Neuronal stem cell (in vitro differentiated cells): ENCODE measurements around the gene BMX.

Experiments
- DNase-seq: peaks from one replicate; pipeline ENCODE4 v3.0.0-alpha.2; 2013; ENCODE audit warnings: low spot score
- H2AFZ ChIP-seq: one replicate; pipeline ENCODE4 v1.6.1; 2013; ENCODE audit warnings: mild to moderate bottlenecking, low read length, inconsistent platforms
- H2AK5ac ChIP-seq: 2 replicates; pipeline ENCODE4 v1.6.1; 2013; ENCODE audit warnings: low read depth, mild to moderate bottlenecking, inconsistent platforms, low read length, moderate library complexity, mixed read lengths
- H2BK120ac ChIP-seq: 2 replicates; pipeline ENCODE4 v1.6.1; 2013; ENCODE audit warnings: low read depth, mild to moderate bottlenecking, inconsistent platforms, low read length, moderate library complexity, mixed read lengths
- H2BK12ac ChIP-seq: one replicate; pipeline ENCODE4 v1.6.1; 2013; ENCODE audit warnings: low read length, inconsistent platforms
- H2BK15ac ChIP-seq: 2 replicates; pipeline ENCODE4 v1.6.1; 2013; ENCODE audit warnings: mild to moderate bottlenecking, low read length, inconsistent platforms, mixed read lengths
- H2BK5ac ChIP-seq: one replicate; pipeline ENCODE4 v1.6.1; 2013; ENCODE audit warnings: inconsistent platforms, mild to moderate bottlenecking, low read length, moderate library complexity
- H3K14ac ChIP-seq: one replicate; pipeline ENCODE4 v1.6.1; 2013; ENCODE audit warnings: low read length, inconsistent platforms
- H3K18ac ChIP-seq: 2 replicates; pipeline ENCODE4 v1.6.1; 2013; ENCODE audit warnings: low read length, inconsistent platforms
- H3K23ac ChIP-seq: 2 replicates; pipeline ENCODE4 v1.6.1; 2013; ENCODE audit warnings: low read depth, mild to moderate bottlenecking, mixed read lengths, low read length, inconsistent platforms; ENCODE audit not compliant: poor library complexity
- H3K27ac ChIP-seq: replicated peaks from 3 replicates; pipeline ENCODE4 v1.5.1; 2013; ENCODE audit warnings: low read length, inconsistent platforms
- H3K27me3 ChIP-seq, 3 experiments: 2 replicates each; pipeline ENCODE4 v1.6.1; 2013; ENCODE audit warnings: low read length in 3 of 3, mild to moderate bottlenecking in 2 of 3, inconsistent platforms in 1 of 3, low read depth in 1 of 3, mixed read lengths in 1 of 3, moderate library complexity in 1 of 3; ENCODE audit not compliant: control insufficient read depth in 3 of 3, insufficient read depth in 3 of 3
- H3K36me3 ChIP-seq, 2 donors: replicated peaks in 1 of 2; 2 replicates each; pipeline ENCODE4 v1.6.1; 2013; ENCODE audit warnings: low read length in 2 of 2; ENCODE audit not compliant: control insufficient read depth in 2 of 2, insufficient read depth in 2 of 2
- H3K4ac ChIP-seq: 2 replicates; pipeline ENCODE4 v1.6.1; 2013; ENCODE audit warnings: inconsistent platforms, mild to moderate bottlenecking, low read length, moderate library complexity
- H3K4me1 ChIP-seq, 2 donors: 1 replicate in 1 of 2; 2 replicates in 1 of 2; pipeline ENCODE4 v1.6.1; 2013; ENCODE audit warnings: low read length in 2 of 2, low read depth in 1 of 2; ENCODE audit not compliant: control insufficient read depth in 2 of 2, insufficient read depth in 1 of 2
- H3K4me2 ChIP-seq: one replicate; pipeline ENCODE4 v1.6.1; 2013; ENCODE audit warnings: mild to moderate bottlenecking, low read length, inconsistent platforms; ENCODE audit not compliant: insufficient read depth, poor library complexity, severe bottlenecking
- H3K4me3 ChIP-seq, 2 donors: 2 replicates each; pipeline ENCODE4 v1.5.1; 2013; ENCODE audit warnings: low read length in 2 of 2, mild to moderate bottlenecking in 2 of 2, inconsistent platforms in 1 of 2, moderate library complexity in 1 of 2
- H3K79me1 ChIP-seq: one replicate; pipeline ENCODE4 v1.6.1; 2013; ENCODE audit warnings: low read depth, mild to moderate bottlenecking, inconsistent platforms, low read length, moderate library complexity
- H3K9ac ChIP-seq: one replicate; pipeline ENCODE4 v1.6.1; 2013; ENCODE audit warnings: mild to moderate bottlenecking, low read depth, low read length, inconsistent platforms; ENCODE audit not compliant: poor library complexity
- H3K9me3 ChIP-seq, 2 donors: replicated peaks in 1 of 2; 2 replicates each; pipeline versions ENCODE3 to v1.6.1; 2013; ENCODE audit warnings: low read length in 2 of 2, mild to moderate bottlenecking in 2 of 2, inconsistent platforms in 1 of 2, low read depth in 1 of 2, mixed read lengths in 1 of 2, moderate library complexity in 1 of 2; ENCODE audit not compliant: control insufficient read depth in 2 of 2, insufficient read depth in 1 of 2
- H4K8ac ChIP-seq: one replicate; pipeline ENCODE4 v1.6.1; 2013; ENCODE audit warnings: low read depth, mild to moderate bottlenecking, inconsistent platforms, low read length, moderate library complexity
- H4K91ac ChIP-seq: one replicate; pipeline ENCODE4 v1.6.1; 2013; ENCODE audit warnings: low read length, low read depth, mild to moderate bottlenecking, inconsistent platforms; ENCODE audit not compliant: poor library complexity
- WGBS, 2 donors: extraction: QIAGEN DNeasy Blood & Tissue Kit; methylation state at CpG; one replicate each; pipeline ENCODE4 v1.1.7; 2013; ENCODE audit warnings: missing lambda C conversion rate in 2 of 2, mixed read lengths in 1 of 2; ENCODE audit not compliant: insufficient read length in 2 of 2, insufficient replicate concordance in 1 of 2; ENCODE audit errors: extremely low coverage in 2 of 2; 5-methylcytosine and 5-hydroxymethylcytosine counted together

Gene BMX

GRCh38 chrX:15509845-15510244 lies 9.2 kb downstream of the BMX start:
- DNase-seq, result no peak
- no peaks in the 10 kb centered on the region for H3K79me1 ChIP-seq

GRCh38 chrX:15511563-15511962 lies 11.0 kb downstream of the BMX start:
- H3K27me3 ChIP-seq, result no peaks in the 10 kb centered on the region
- H3K9ac ChIP-seq, result no peak overlapping the region
- no CpG with 5 or more reads among the region's 1 CpG for WGBS, 2 donors
- H3K4me2 ChIP-seq, result no peak overlapping the region
- no peak overlapping the region for H2BK5ac ChIP-seq
- no peak overlapping the region for H2BK120ac ChIP-seq
- H3K79me1 ChIP-seq, result no peaks in the 10 kb centered on the region
- H3K4me1 ChIP-seq, result peaks cover 0 to 13% of the 10 kb centered on the region in 2 donors
- no peaks in the 10 kb centered on the region for H3K9me3 ChIP-seq
- H2AK5ac ChIP-seq, result no peak overlapping the region
- H3K14ac ChIP-seq, result no peak overlapping the region
- H2BK15ac ChIP-seq, result no peak overlapping the region
- DNase-seq, result no peak
- no peak overlapping the region for H3K18ac ChIP-seq
- no peak overlapping the region for H3K4me3 ChIP-seq
- no peak overlapping the region for H4K8ac ChIP-seq
- H4K91ac ChIP-seq, result no peak overlapping the region
- no peak overlapping the region for H2BK12ac ChIP-seq
- no peak overlapping the region for H3K4ac ChIP-seq
- no peak overlapping the region for H2AFZ ChIP-seq
- H3K36me3 ChIP-seq, result no peaks in the 10 kb centered on the region
- H3K23ac ChIP-seq, result no peak overlapping the region
- no peak overlapping the region for H3K27ac ChIP-seq

More at GRCh38 chrX:15509845-15510244, 9.2 kb downstream of the BMX start:
- Histone ChIP-seq H3K4me3 (no peak overlapping the region), H2BK120ac (no peak overlapping the region), H3K23ac (no peak overlapping the region), H3K36me3 (no peaks in the 10 kb centered on the region), H4K8ac (no peak overlapping the region), H4K91ac (no peak overlapping the region), H3K18ac (no peak overlapping the region), H3K14ac (no peak overlapping the region), H3K4me2 (no peak overlapping the region), H2AFZ (no peak overlapping the region), H3K9ac (no peak overlapping the region), H3K9me3 (no peaks in the 10 kb centered on the region), H3K4me1 (peaks cover 0 to 13% of the 10 kb centered on the region in 2 donors), H3K27me3 (no peaks in the 10 kb centered on the region), H3K4ac (no peak overlapping the region), H2BK15ac (no peak overlapping the region), H3K27ac (no peak overlapping the region), H2BK5ac (no peak overlapping the region), H2BK12ac (no peak overlapping the region), H2AK5ac (no peak overlapping the region)

- H3K4ac ChIP-seq, result no peak overlapping the region
Observed at GRCh38 chrX:15512401-15512965, 11.9 kb downstream of the BMX start.

GRCh38 chrX:15514279-15514678 lies 13.7 kb downstream of the BMX start:
- Histone ChIP-seq H2BK5ac (no peak overlapping the region), H4K8ac (no peak overlapping the region), H3K4me1 (peaks cover 0 to 13% of the 10 kb centered on the region in 2 donors), H2BK120ac (no peak overlapping the region), H3K14ac (no peak overlapping the region), H3K9me3 (no peaks in the 10 kb centered on the region), H3K79me1 (no peaks in the 10 kb centered on the region), H3K23ac (no peak overlapping the region), H3K4me2 (no peak overlapping the region), H3K36me3 (no peaks in the 10 kb centered on the region), H2AFZ (no peak overlapping the region), H3K27me3 (no peaks in the 10 kb centered on the region), H3K4me3 (no peak overlapping the region), H3K4ac (no peak overlapping the region), H3K18ac (no peak overlapping the region), H2AK5ac (no peak overlapping the region), H2BK15ac (no peak overlapping the region), H2BK12ac (no peak overlapping the region), H3K27ac (no peak overlapping the region), H4K91ac (no peak overlapping the region), H3K9ac (no peak overlapping the region)
- DNase-seq, result no peak
- WGBS, 2 donors, result no CpG with 5 or more reads among the region's 1 CpG

More at GRCh38 chrX:15512401-15512965, 11.9 kb downstream of the BMX start:
- Histone ChIP-seq H3K9me3 (no peaks in the 10 kb centered on the region), H3K36me3 (no peaks in the 10 kb centered on the region), H3K27me3 (no peaks in the 10 kb centered on the region), H3K9ac (no peak overlapping the region), H3K4me2 (no peak overlapping the region), H2BK15ac (no peak overlapping the region), H3K27ac (no peak overlapping the region), H2BK5ac (no peak overlapping the region), H2AK5ac (no peak overlapping the region), H3K23ac (no peak overlapping the region), H3K14ac (no peak overlapping the region), H3K18ac (no peak overlapping the region), H4K8ac (no peak overlapping the region), H3K79me1 (no peaks in the 10 kb centered on the region), H2BK120ac (no peak overlapping the region), H4K91ac (no peak overlapping the region), H3K4me1 (peaks cover 0 to 13% of the 10 kb centered on the region in 2 donors), H2BK12ac (no peak overlapping the region), H2AFZ (no peak overlapping the region), H3K4me3 (no peak overlapping the region)
- no CpG with 5 or more reads among the region's 4 CpGs for WGBS, 2 donors
- DNase-seq, result no peak
